HCT116 (cell line): Measurements from ENCODE around the gene BORCS5. TPM values are rescaled to one million over a fixed set of nuclear protein-coding genes. Genes with fewer than 3 reads are reported as not detected.

ENCODE experiments used
- ATAC-seq: fragments of 200-7000 bp; cut with Tn5 transposase; 2 replicates; pipeline ENCODE4 v1.9.1; 2020; ENCODE audit warnings: mild to moderate bottlenecking, moderate library complexity
- BruUV-seq: library from RNA; stranded (reverse); fragments of 400-500 nt; replicated peaks from 2 replicates; lab custom pipeline; 2021; lab: Mats Ljungman, UMichigan
- CTCF ChIA-PET: fragments of 300-600 bp; sonication (Branson Sonifier 250); formaldehyde crosslinking; loops from one replicate; lab custom pipeline; 2021; ENCODE audit warnings: antibody characterized with exemption; lab: Charles Lee
- POLR2A ChIA-PET: fragments of 300-600, 350-600 bp; sonication (Branson Sonifier 250); formaldehyde crosslinking; loops from one replicate; lab custom pipeline; 2021; ENCODE audit warnings: antibody characterized with exemption; lab: Charles Lee
- RAD21 ChIA-PET, 2 experiments: fragments of 300-600 bp; sonication (Branson Sonifier 250); formaldehyde crosslinking; loops; one replicate each; lab custom pipeline; 2023; ENCODE audit warnings: low total read pairs in 2 of 2; ENCODE audit not compliant: uncharacterized antibody in 2 of 2, unreplicated experiment in 2 of 2, low non-redundant PET in 1 of 2; lab: Charles Lee
- DNase-seq: peaks from one replicate; pipeline ENCODE4 v3.0.0-alpha.2; 2010; ENCODE audit warnings: low read depth, low spot score
- H2AFZ ChIP-seq: fragments of 200-600 bp; shearing (Covaris generic), sonication (generic); 2 replicates; pipeline ENCODE4 v1.6.1; 2017; ENCODE audit warnings: low read depth, mixed run types, mixed read lengths, antibody characterized with exemption, low read length; ENCODE audit not compliant: poor library complexity, severe bottlenecking
- H3K27ac ChIP-seq: 2 replicates; pipeline ENCODE4 v1.5.1; 2012; ENCODE audit warnings: low read depth, low read length
- H3K27me3 ChIP-seq: fragments of 200-600 bp; sonication (generic); 2 replicates; pipeline ENCODE4 v1.6.1; 2016; ENCODE audit warnings: mixed run types, low read length, mixed read lengths; ENCODE audit not compliant: insufficient read depth
- H3K36me3 ChIP-seq, 2 experiments: fragments of 200-500 bp in 1 of 2; fragments of 200-600 bp in 1 of 2; sonication (Bioruptor generic) in 1 of 2; sonication (generic) in 1 of 2; 2 replicates each; pipeline versions ENCODE4 v1.5.1 to v1.6.1; 2014 to 2016; ENCODE audit warnings: low read length in 2 of 2, inconsistent platforms in 1 of 2, mixed read lengths in 1 of 2, mixed run types in 1 of 2; ENCODE audit not compliant: insufficient read depth in 2 of 2, control insufficient read depth in 1 of 2
- H3K4me1 ChIP-seq, 2 experiments: fragments of 200-600 bp in 1 of 2; sonication (generic) in 1 of 2; 2 replicates each; pipeline versions ENCODE4 v1.5.1 to v1.6.1; 2012 to 2017; ENCODE audit warnings: low read length in 2 of 2, inconsistent platforms in 1 of 2, mild to moderate bottlenecking in 1 of 2, mixed read lengths in 1 of 2, mixed run types in 1 of 2, moderate library complexity in 1 of 2; ENCODE audit not compliant: insufficient read depth in 2 of 2, control insufficient read depth in 1 of 2
- H3K4me2 ChIP-seq: fragments of 200-600 bp; sonication (generic); 2 replicates; pipeline ENCODE4 v1.6.1; 2017; ENCODE audit warnings: mixed run types, low read length, mixed read lengths
- H3K4me3 ChIP-seq, 2 experiments: fragments of 200-600 bp in 1 of 2; sonication (generic) in 1 of 2; replicated peaks in 1 of 2; 2 replicates each; pipeline ENCODE4 v1.5.1; 2011 to 2016; ENCODE audit warnings: low read length in 2 of 2, control low read depth in 1 of 2, low read depth in 1 of 2, mild to moderate bottlenecking in 1 of 2, mixed read lengths in 1 of 2, mixed run types in 1 of 2
- H3K79me2 ChIP-seq: fragments of 200-600 bp; sonication (generic); 2 replicates; pipeline ENCODE4 v1.6.1; 2017; ENCODE audit warnings: mild to moderate bottlenecking, mixed run types, low read length, moderate library complexity, mixed read lengths; ENCODE audit not compliant: insufficient read depth
- H3K9ac ChIP-seq: fragments of 200-600 bp; sonication (generic); 2 replicates; pipeline ENCODE4 v1.6.1; 2016; ENCODE audit warnings: low read length, mixed read lengths
- H3K9me2 ChIP-seq: fragments of 200-600 bp; sonication (generic), shearing (Covaris generic); 2 replicates; pipeline ENCODE4 v1.6.1; 2017; ENCODE audit warnings: mixed run types, mild to moderate bottlenecking, moderate library complexity; ENCODE audit not compliant: insufficient read depth
- H3K9me3 ChIP-seq, 2 experiments: fragments of 200-500 bp in 1 of 2; fragments of 200-600 bp in 1 of 2; sonication (Bioruptor generic) in 1 of 2; sonication (generic) in 1 of 2; 2 replicates each; pipeline ENCODE4 v1.6.1; 2014 to 2017; ENCODE audit warnings: low read length in 2 of 2, mixed read lengths in 2 of 2, inconsistent platforms in 1 of 2, low read depth in 1 of 2, mild to moderate bottlenecking in 1 of 2, mixed run types in 1 of 2, moderate library complexity in 1 of 2; ENCODE audit not compliant: control insufficient read depth in 1 of 2, insufficient read depth in 1 of 2
- H4K20me1 ChIP-seq: fragments of 200-600 bp; sonication (generic), shearing (Covaris generic); 2 replicates; pipeline ENCODE4 v1.6.1; 2017; ENCODE audit warnings: mixed run types, mild to moderate bottlenecking, moderate library complexity; ENCODE audit not compliant: insufficient read depth
- CBX3 ChIP-seq: IDR thresholded peaks from 2 replicates; pipeline ENCODE4 v1.6.1; 2012; ENCODE audit warnings: low read depth
- EGR1 ChIP-seq: IDR thresholded peaks from 2 replicates; pipeline ENCODE4 v1.6.1; 2012; ENCODE audit warnings: low read depth
- ELF1 ChIP-seq: IDR thresholded peaks from 2 replicates; pipeline ENCODE4 v1.6.1; 2012; ENCODE audit warnings: low read depth, borderline replicate concordance
- EZH2phosphoT487 ChIP-seq: fragments of 200-600 bp; IDR thresholded peaks from 2 replicates; pipeline ENCODE4 v1.6.1; 2018; ENCODE audit warnings: antibody characterized with exemption, borderline replicate concordance
- POLR2A ChIP-seq: IDR thresholded peaks from 2 replicates; pipeline ENCODE4 v1.7.0; 2011; ENCODE audit warnings: borderline replicate concordance; ENCODE audit not compliant: insufficient read depth, insufficient read length; ENCODE audit errors: extremely low read depth
- POLR2AphosphoS5 ChIP-seq: IDR thresholded peaks from 2 replicates; pipeline ENCODE4 v1.6.1; 2011; ENCODE audit warnings: mild to moderate bottlenecking, low read depth, low read length, moderate library complexity
- RAD21 ChIP-seq: IDR thresholded peaks from 2 replicates; pipeline ENCODE4 v1.6.1; 2012; ENCODE audit warnings: low read depth, mild to moderate bottlenecking
- SIN3A ChIP-seq: IDR thresholded peaks from 2 replicates; pipeline ENCODE4 v1.6.1; 2012; ENCODE audit warnings: low read depth
- YY1 ChIP-seq: IDR thresholded peaks from 2 replicates; pipeline ENCODE4 v1.6.1; 2011; ENCODE audit warnings: low read length, low read depth, moderate library complexity, mild to moderate bottlenecking; ENCODE audit not compliant: insufficient replicate concordance; ENCODE audit errors: extremely low read depth
- ZFX ChIP-seq: fragments of 450-650 bp; IDR thresholded peaks from 2 replicates; pipeline ENCODE4 v1.6.1; 2017
- intact Hi-C: fragments of 100-400 bp; cut with micrococcal nuclease; formaldehyde crosslinking; loops from 2 replicates; pipeline ENCODE4 v1.10.0; 2022
- total RNA-seq: library from RNA; stranded (reverse); gene quantifications from one replicate; pipeline ENCODE4 v1.2.1, GENCODE V29; 2021; ENCODE audit not compliant: unreplicated experiment
- TF ChIP-seq, protein P1 (sequence below), 3 experiments: fragments of 200-600 bp in 1 of 3; sonication (generic) in 1 of 3; IDR thresholded peaks in 2 of 3; conservative IDR thresholded peaks in 1 of 3; 2 replicates each; pipeline ENCODE4 v1.5.1; 2012 to 2017; ENCODE audit warnings: low read depth in 2 of 3, low read length in 2 of 3, antibody characterized with exemption in 1 of 3, borderline replicate concordance in 1 of 3, control low read depth in 1 of 3, mild to moderate bottlenecking in 1 of 3, mixed read lengths in 1 of 3, mixed run types in 1 of 3, moderate library complexity in 1 of 3; ENCODE audit not compliant: insufficient read depth in 1 of 3
- TF ChIP-seq, protein P2 (sequence below): IDR thresholded peaks from 2 replicates; pipeline ENCODE4 v1.6.1; 2012; ENCODE audit warnings: low read depth
- TF ChIP-seq, protein P3 (sequence below): IDR thresholded peaks from 2 replicates; pipeline ENCODE4 v1.6.1; 2012

BORCS5 gene
- total RNA-seq, 1 experiment from 2014 or later, result 8.7 TPM

DNA sequence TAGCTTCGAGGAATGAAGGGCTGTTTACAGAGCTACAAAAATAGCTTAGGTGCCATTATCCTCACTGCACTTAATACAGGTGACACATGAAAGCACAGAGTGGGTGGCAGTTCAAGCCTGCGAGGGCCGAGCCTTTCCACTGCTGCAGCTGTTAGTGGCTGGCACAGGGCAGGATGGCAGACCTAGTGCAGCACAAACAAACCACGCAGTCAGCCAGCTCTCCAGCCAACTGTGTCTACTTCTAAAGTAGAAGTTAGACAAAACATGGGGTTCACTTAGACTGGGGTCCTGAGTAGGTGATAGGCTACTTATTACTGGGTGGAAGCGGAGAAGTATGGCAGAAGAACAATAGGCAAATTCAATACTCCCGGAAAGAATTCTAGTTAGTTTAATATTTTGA is 110.4 kb downstream of the BORCS5 start:
- no peaks in the 10 kb centered on the region for H3K27me3 ChIP-seq
- TF ChIP-seq EGR1 (no peak), SIN3A (no peak), POLR2AphosphoS5 (no peak), ELF1 (no peak), POLR2A (no peak), EZH2phosphoT487 (no peak), RAD21 (no peak), CBX3 (no peak), ZFX (no peak), YY1 (no peak)
- TF ChIP-seq, protein P1, sequence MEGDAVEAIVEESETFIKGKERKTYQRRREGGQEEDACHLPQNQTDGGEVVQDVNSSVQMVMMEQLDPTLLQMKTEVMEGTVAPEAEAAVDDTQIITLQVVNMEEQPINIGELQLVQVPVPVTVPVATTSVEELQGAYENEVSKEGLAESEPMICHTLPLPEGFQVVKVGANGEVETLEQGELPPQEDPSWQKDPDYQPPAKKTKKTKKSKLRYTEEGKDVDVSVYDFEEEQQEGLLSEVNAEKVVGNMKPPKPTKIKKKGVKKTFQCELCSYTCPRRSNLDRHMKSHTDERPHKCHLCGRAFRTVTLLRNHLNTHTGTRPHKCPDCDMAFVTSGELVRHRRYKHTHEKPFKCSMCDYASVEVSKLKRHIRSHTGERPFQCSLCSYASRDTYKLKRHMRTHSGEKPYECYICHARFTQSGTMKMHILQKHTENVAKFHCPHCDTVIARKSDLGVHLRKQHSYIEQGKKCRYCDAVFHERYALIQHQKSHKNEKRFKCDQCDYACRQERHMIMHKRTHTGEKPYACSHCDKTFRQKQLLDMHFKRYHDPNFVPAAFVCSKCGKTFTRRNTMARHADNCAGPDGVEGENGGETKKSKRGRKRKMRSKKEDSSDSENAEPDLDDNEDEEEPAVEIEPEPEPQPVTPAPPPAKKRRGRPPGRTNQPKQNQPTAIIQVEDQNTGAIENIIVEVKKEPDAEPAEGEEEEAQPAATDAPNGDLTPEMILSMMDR (IDR thresholded peaks at IDR 0.05 in 2 of 3, conservative IDR thresholded peaks at IDR 0.05 in 1 of 3; ENCODE audit: borderline replicate concordance in 1 of 3, insufficient read depth in 1 of 3, low read depth in 2 of 3, low read length in 2 of 3), result no peak
- TF ChIP-seq, protein P2, sequence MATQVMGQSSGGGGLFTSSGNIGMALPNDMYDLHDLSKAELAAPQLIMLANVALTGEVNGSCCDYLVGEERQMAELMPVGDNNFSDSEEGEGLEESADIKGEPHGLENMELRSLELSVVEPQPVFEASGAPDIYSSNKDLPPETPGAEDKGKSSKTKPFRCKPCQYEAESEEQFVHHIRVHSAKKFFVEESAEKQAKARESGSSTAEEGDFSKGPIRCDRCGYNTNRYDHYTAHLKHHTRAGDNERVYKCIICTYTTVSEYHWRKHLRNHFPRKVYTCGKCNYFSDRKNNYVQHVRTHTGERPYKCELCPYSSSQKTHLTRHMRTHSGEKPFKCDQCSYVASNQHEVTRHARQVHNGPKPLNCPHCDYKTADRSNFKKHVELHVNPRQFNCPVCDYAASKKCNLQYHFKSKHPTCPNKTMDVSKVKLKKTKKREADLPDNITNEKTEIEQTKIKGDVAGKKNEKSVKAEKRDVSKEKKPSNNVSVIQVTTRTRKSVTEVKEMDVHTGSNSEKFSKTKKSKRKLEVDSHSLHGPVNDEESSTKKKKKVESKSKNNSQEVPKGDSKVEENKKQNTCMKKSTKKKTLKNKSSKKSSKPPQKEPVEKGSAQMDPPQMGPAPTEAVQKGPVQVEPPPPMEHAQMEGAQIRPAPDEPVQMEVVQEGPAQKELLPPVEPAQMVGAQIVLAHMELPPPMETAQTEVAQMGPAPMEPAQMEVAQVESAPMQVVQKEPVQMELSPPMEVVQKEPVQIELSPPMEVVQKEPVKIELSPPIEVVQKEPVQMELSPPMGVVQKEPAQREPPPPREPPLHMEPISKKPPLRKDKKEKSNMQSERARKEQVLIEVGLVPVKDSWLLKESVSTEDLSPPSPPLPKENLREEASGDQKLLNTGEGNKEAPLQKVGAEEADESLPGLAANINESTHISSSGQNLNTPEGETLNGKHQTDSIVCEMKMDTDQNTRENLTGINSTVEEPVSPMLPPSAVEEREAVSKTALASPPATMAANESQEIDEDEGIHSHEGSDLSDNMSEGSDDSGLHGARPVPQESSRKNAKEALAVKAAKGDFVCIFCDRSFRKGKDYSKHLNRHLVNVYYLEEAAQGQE, result no peak
- TF ChIP-seq, protein P3, sequence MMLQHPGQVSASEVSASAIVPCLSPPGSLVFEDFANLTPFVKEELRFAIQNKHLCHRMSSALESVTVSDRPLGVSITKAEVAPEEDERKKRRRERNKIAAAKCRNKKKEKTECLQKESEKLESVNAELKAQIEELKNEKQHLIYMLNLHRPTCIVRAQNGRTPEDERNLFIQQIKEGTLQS, result no peak
- no peak for ATAC-seq
- ChIA-PET CTCF (no interaction called here), RAD21 (no interaction called here), POLR2A (no interaction called here)
- no peaks in the 10 kb centered on the region for H3K9me3 ChIP-seq
- no peaks in the 10 kb centered on the region for H3K9me2 ChIP-seq
- intact Hi-C loops, result no loop called here
- no peak for DNase-seq
- H3K36me3 ChIP-seq, result no peaks in the 10 kb centered on the region
- H3K27ac ChIP-seq, result no peak overlapping the region
- no peak overlapping the region for H3K9ac ChIP-seq
- H3K79me2 ChIP-seq, result no peaks in the 10 kb centered on the region
- H3K4me2 ChIP-seq, result no peak overlapping the region
- H3K4me1 ChIP-seq, result no peaks in the 10 kb centered on the region
- BruUV-seq, result no TSS peak
- H4K20me1 ChIP-seq, result no peaks in the 10 kb centered on the region
- no peak overlapping the region for H3K4me3 ChIP-seq
- no peak overlapping the region for H2AFZ ChIP-seq
